ENCODE results near the gene CDK2AP2. TPM values are rescaled to one million over a fixed set of nuclear protein-coding genes. Genes with fewer than 3 reads are reported as not detected.

The CDK2AP2 gene
- total and polyA plus RNA-seq, 9 of the 15 experiments (the other 6 are each of a cell fraction or from before 2014, with no cell fraction given): 4.4 to 47.4 (median 21.7) TPM

GRCh38 chr11:67500484-67500821 lies 7.5 kb downstream of the CDK2AP2 start:
- H2AFZ ChIP-seq (ENCODE audit: low read depth, low read length): no peak overlapping the region
- ATAC-seq: no peak
- no peak for DNase-seq (ENCODE audit: extremely low read depth in 1 of 4, low spot score in 3 of 4)
- WGBS (ENCODE audit: insufficient coverage, low coverage, missing lambda C conversion rate): 100% methylated on average over 1 of the region's 1 CpG
- no peak for FAIRE-seq
- H3K9ac ChIP-seq (ENCODE audit: insufficient read depth in 1 of 2, low read depth in 2 of 2, low read length in 2 of 2): no peak overlapping the region
- H3K4me2 ChIP-seq (ENCODE audit: insufficient read depth, low read length): no peak overlapping the region
- H3K27ac ChIP-seq (ENCODE audit: extremely low read depth, low read depth, low read length): no peak overlapping the region
- no peaks in the 10 kb centered on the region for H4K20me1 ChIP-seq (replicated peaks; ENCODE audit: control insufficient read depth, insufficient read depth, low read length)
- peaks cover 13% of the 10 kb centered on the region; the same call in 2 of the 3 replicates for H3K79me2 ChIP-seq (ENCODE audit: control insufficient read depth, insufficient read depth, low read length)
- H3K36me3 ChIP-seq (ENCODE audit: control insufficient read depth, insufficient read depth, low read length): peaks cover 70% of the 10 kb centered on the region; the same call in 2 of the 3 replicates
- no TSS peak for BruUV-seq (replicated peaks)
- POLR2A ChIA-PET: interaction anchor here (1.7 kb wide), 1 partner anchor 8 kb away, joined by 5 read pairs; no protein-coding TSS in a partner anchor
- CTCF ChIA-PET (ENCODE audit: low intra/inter-chr PET ratio): no interaction called here
- no peaks in the 10 kb centered on the region for H3K9me3 ChIP-seq (replicated peaks; ENCODE audit: control insufficient read depth, insufficient read depth, low read depth, low read length)
- peaks cover 5 to 64% of the 10 kb centered on the region in 2 experiments for H3K4me1 ChIP-seq (replicated peaks in 1 of 2; ENCODE audit: control insufficient read depth in 2 of 2, insufficient read depth in 2 of 2, low read length in 2 of 2)
- intact Hi-C loops (cut with micrococcal nuclease): no loop called here
- H3K9me1 ChIP-seq (ENCODE audit: control insufficient read depth, insufficient read depth, low read length): peaks cover 6% of the 10 kb centered on the region
- in situ Hi-C loops (cut with MboI): no loop called here
- H3K4me3 ChIP-seq: no peak overlapping the region
- H3K27me3 ChIP-seq (ENCODE audit: control insufficient read depth in 2 of 2, insufficient read depth in 2 of 2, low read length in 2 of 2): no peaks in the 10 kb centered on the region
- TF ChIP-seq NEUROD1 (IDR thresholded peaks at IDR 0.05; ENCODE audit: borderline replicate concordance, low read depth, low read length, partially characterized antibody) (no peak), KDM2B (CRISPR knock-in tag; IDR thresholded peaks at IDR 0.05) (no peak), CCNT2 (IDR thresholded peaks at IDR 0.05; ENCODE audit: borderline replicate concordance, extremely low read depth, insufficient read length, low read depth, low read length) (no peak), NR0B1 (IDR thresholded peaks at IDR 0.05; ENCODE audit: partially characterized antibody) (no peak), ZHX1 (conservative IDR thresholded peaks at IDR 0.05; ENCODE audit: low read length) (no peak), CLOCK (CRISPR knock-in tag; IDR thresholded peaks at IDR 0.05; ENCODE audit: borderline replicate concordance) (no peak), ZSCAN32 (CRISPR knock-in tag; IDR thresholded peaks at IDR 0.05) (no peak), BRF2 (IDR thresholded peaks at IDR 0.05; ENCODE audit: borderline replicate concordance, insufficient read depth, insufficient read length) (no peak), ATF4 (CRISPR knock-in tag; IDR thresholded peaks at IDR 0.05) (no peak)
